Measurements from ENCODE around the gene KMT5C.
A peak's percentile ranks its signal among the peaks of the same experiment; 100 is the strongest.

The KMT5C gene

GRCh38 chr19:55316646-55317045 is 23.0 kb upstream of the KMT5C start:
- Histone ChIP-seq H3K23ac (ENCODE audit: low read length) (no peak overlapping the region), H3K14ac (ENCODE audit: low read length) (no peak overlapping the region), H2BK12ac (ENCODE audit: low read length) (no peak overlapping the region), H3K18ac (ENCODE audit: low read length) (no peak overlapping the region), H3K27ac (ENCODE audit: low read depth, low read length) (no peak overlapping the region), H3K79me1 (ENCODE audit: low read length) (peaks cover 3% of the 10 kb centered on the region), H3K27me3 (ENCODE audit: insufficient read depth, low read length) (no peaks in the 10 kb centered on the region), H3K4ac (ENCODE audit: low read depth, low read length) (no peak overlapping the region), H3K36me3 (ENCODE audit: control insufficient read depth in 1 of 2, insufficient read depth in 2 of 2, low read length in 2 of 2) (peaks cover 0 to 5% of the 10 kb centered on the region in 2 experiments), H2BK120ac (ENCODE audit: insufficient read depth, low read length, poor library complexity) (no peak overlapping the region), H3K79me2 (ENCODE audit: control insufficient read depth, insufficient read depth, low read length, poor library complexity) (no peaks in the 10 kb centered on the region), H3K9ac (ENCODE audit: low read length) (no peak overlapping the region), H2BK5ac (ENCODE audit: low read depth, low read length, poor library complexity) (no peak overlapping the region), H2AK5ac (ENCODE audit: low read length) (no peak overlapping the region), H3K4me1 (ENCODE audit: control insufficient read depth in 1 of 2, insufficient read depth in 2 of 2, low read length in 2 of 2) (peaks cover 2 to 6% of the 10 kb centered on the region in 2 experiments), H3K4me3 (ENCODE audit: low read depth, low read length) (no peak overlapping the region), H4K8ac (ENCODE audit: low read depth, low read length) (no peak overlapping the region), H3K9me3 (ENCODE audit: insufficient read depth, low read depth, low read length) (no peaks in the 10 kb centered on the region), H4K12ac (ENCODE audit: low read depth, low read length) (no peak overlapping the region), H2AFZ (ENCODE audit: insufficient read depth, low read length, poor library complexity) (no peak overlapping the region), H3K4me2 (ENCODE audit: low read length) (no peak overlapping the region), H4K91ac (ENCODE audit: low read depth, low read length) (no peak overlapping the region)
- DNase-seq = no peak
- no CpG with 5 or more reads among the region's 8 CpGs for WGBS (ENCODE audit: extremely low coverage, insufficient coverage, insufficient read length)

GRCh38 chr19:55319785-55320184 is 19.9 kb upstream of the KMT5C start:
- no peak overlapping the region for H2BK12ac ChIP-seq (ENCODE audit: low read length)
- H2AK5ac ChIP-seq (ENCODE audit: low read length) = no peak overlapping the region
- H3K9me3 ChIP-seq (ENCODE audit: insufficient read depth, low read depth, low read length) = no peaks in the 10 kb centered on the region
- peak overlapping the region; percentile 97 for H2AFZ ChIP-seq (ENCODE audit: insufficient read depth, low read length, poor library complexity)
- no peak overlapping the region for H3K23ac ChIP-seq (ENCODE audit: low read length)
- H3K9ac ChIP-seq (ENCODE audit: low read length) = no peak overlapping the region
- no peaks in the 10 kb centered on the region for H3K36me3 ChIP-seq (ENCODE audit: control insufficient read depth in 1 of 2, insufficient read depth in 2 of 2, low read length in 2 of 2)
- no peak overlapping the region for H2BK5ac ChIP-seq (ENCODE audit: low read depth, low read length, poor library complexity)
- no peak overlapping the region for H3K4me3 ChIP-seq (ENCODE audit: low read depth, low read length)
- H2BK120ac ChIP-seq (ENCODE audit: insufficient read depth, low read length, poor library complexity) = no peak overlapping the region
- peak overlapping the region; percentile 78 for H4K91ac ChIP-seq (ENCODE audit: low read depth, low read length)
- no CpG with 5 or more reads among the region's 21 CpGs for WGBS (ENCODE audit: extremely low coverage, insufficient coverage, insufficient read length)
- H3K4me2 ChIP-seq (ENCODE audit: low read length) = peak overlapping the region; percentile 65
- peaks cover 3% of the 10 kb centered on the region for H3K79me1 ChIP-seq (ENCODE audit: low read length)
- no peak overlapping the region for H3K4ac ChIP-seq (ENCODE audit: low read depth, low read length)
- H4K8ac ChIP-seq (ENCODE audit: low read depth, low read length) = peak overlapping the region; percentile 77
- H3K79me2 ChIP-seq (ENCODE audit: control insufficient read depth, insufficient read depth, low read length, poor library complexity) = no peaks in the 10 kb centered on the region
- H3K18ac ChIP-seq (ENCODE audit: low read length) = no peak overlapping the region
- DNase-seq = peak; percentile 45 to 76
- H3K4me1 ChIP-seq (ENCODE audit: control insufficient read depth in 1 of 2, insufficient read depth in 2 of 2, low read length in 2 of 2) = peaks cover 0 to 6% of the 10 kb centered on the region in 2 experiments
- no peaks in the 10 kb centered on the region for H3K27me3 ChIP-seq (ENCODE audit: insufficient read depth, low read length)
- H3K27ac ChIP-seq (ENCODE audit: low read depth, low read length) = no peak overlapping the region
- peak overlapping the region; percentile 73 for H3K14ac ChIP-seq (ENCODE audit: low read length)
- H4K12ac ChIP-seq (ENCODE audit: low read depth, low read length) = peak overlapping the region; percentile 81

GRCh38 chr19:55320844-55321419 is 18.7 kb upstream of the KMT5C start:
- no peak overlapping the region for H3K27ac ChIP-seq (ENCODE audit: low read depth, low read length)
- no peak overlapping the region for H4K8ac ChIP-seq (ENCODE audit: low read depth, low read length)
- H3K18ac ChIP-seq (ENCODE audit: low read length) = no peak overlapping the region
- H4K91ac ChIP-seq (ENCODE audit: low read depth, low read length) = no peak overlapping the region
- H2BK5ac ChIP-seq (ENCODE audit: low read depth, low read length, poor library complexity) = no peak overlapping the region
- peaks cover 1% of the 10 kb centered on the region for H3K9me3 ChIP-seq (ENCODE audit: insufficient read depth, low read depth, low read length)
- no peak overlapping the region for H2BK12ac ChIP-seq (ENCODE audit: low read length)
- H3K4me3 ChIP-seq (ENCODE audit: low read depth, low read length) = no peak overlapping the region
- H2AK5ac ChIP-seq (ENCODE audit: low read length) = no peak overlapping the region
- peaks cover 0 to 7% of the 10 kb centered on the region in 2 experiments for H3K4me1 ChIP-seq (ENCODE audit: control insufficient read depth in 1 of 2, insufficient read depth in 2 of 2, low read length in 2 of 2)
- peaks cover 3% of the 10 kb centered on the region for H3K79me1 ChIP-seq (ENCODE audit: low read length)
- H3K79me2 ChIP-seq (ENCODE audit: control insufficient read depth, insufficient read depth, low read length, poor library complexity) = no peaks in the 10 kb centered on the region
- H3K9ac ChIP-seq (ENCODE audit: low read length) = no peak overlapping the region
- WGBS (ENCODE audit: extremely low coverage, insufficient coverage, insufficient read length) = no CpG with 5 or more reads among the region's 8 CpGs
- peaks cover 0 to 2% of the 10 kb centered on the region in 2 experiments for H3K36me3 ChIP-seq (ENCODE audit: control insufficient read depth in 1 of 2, insufficient read depth in 2 of 2, low read length in 2 of 2)
- H3K4ac ChIP-seq (ENCODE audit: low read depth, low read length) = no peak overlapping the region
- H3K4me2 ChIP-seq (ENCODE audit: low read length) = no peak overlapping the region
- H3K27me3 ChIP-seq (ENCODE audit: insufficient read depth, low read length) = no peaks in the 10 kb centered on the region
- no peak overlapping the region for H2AFZ ChIP-seq (ENCODE audit: insufficient read depth, low read length, poor library complexity)
- H3K23ac ChIP-seq (ENCODE audit: low read length) = no peak overlapping the region
- H2BK120ac ChIP-seq (ENCODE audit: insufficient read depth, low read length, poor library complexity) = no peak overlapping the region
- no peak overlapping the region for H3K14ac ChIP-seq (ENCODE audit: low read length)
- no peak overlapping the region for H4K12ac ChIP-seq (ENCODE audit: low read depth, low read length)
- DNase-seq = no peak

GRCh38 chr19:55321466-55322137 is 18.1 kb upstream of the KMT5C start:
- Histone ChIP-seq H3K4me2 (ENCODE audit: low read length) (no peak overlapping the region), H4K8ac (ENCODE audit: low read depth, low read length) (no peak overlapping the region), H2BK12ac (ENCODE audit: low read length) (no peak overlapping the region), H4K91ac (ENCODE audit: low read depth, low read length) (no peak overlapping the region), H3K79me2 (ENCODE audit: control insufficient read depth, insufficient read depth, low read length, poor library complexity) (no peaks in the 10 kb centered on the region), H2BK120ac (ENCODE audit: insufficient read depth, low read length, poor library complexity) (no peak overlapping the region), H2AFZ (ENCODE audit: insufficient read depth, low read length, poor library complexity) (no peak overlapping the region), H3K36me3 (ENCODE audit: control insufficient read depth in 1 of 2, insufficient read depth in 2 of 2, low read length in 2 of 2) (peaks cover 0 to 2% of the 10 kb centered on the region in 2 experiments), H2AK5ac (ENCODE audit: low read length) (no peak overlapping the region), H3K79me1 (ENCODE audit: low read length) (peaks cover 3% of the 10 kb centered on the region), H3K27me3 (ENCODE audit: insufficient read depth, low read length) (no peaks in the 10 kb centered on the region), H3K4me1 (ENCODE audit: control insufficient read depth in 1 of 2, insufficient read depth in 2 of 2, low read length in 2 of 2) (peaks cover 0 to 7% of the 10 kb centered on the region in 2 experiments), H3K27ac (ENCODE audit: low read depth, low read length) (no peak overlapping the region), H3K18ac (ENCODE audit: low read length) (no peak overlapping the region), H3K9me3 (ENCODE audit: insufficient read depth, low read depth, low read length) (peaks cover 1% of the 10 kb centered on the region), H2BK5ac (ENCODE audit: low read depth, low read length, poor library complexity) (no peak overlapping the region), H3K9ac (ENCODE audit: low read length) (no peak overlapping the region), H4K12ac (ENCODE audit: low read depth, low read length) (no peak overlapping the region), H3K23ac (ENCODE audit: low read length) (no peak overlapping the region), H3K4me3 (ENCODE audit: low read depth, low read length) (no peak overlapping the region), H3K4ac (ENCODE audit: low read depth, low read length) (no peak overlapping the region), H3K14ac (ENCODE audit: low read length) (no peak overlapping the region)
- WGBS (ENCODE audit: extremely low coverage, insufficient coverage, insufficient read length) = no CpG with 5 or more reads among the region's 9 CpGs
- no peak for DNase-seq

All from trophoblast cell (in vitro differentiated cells and primary cell).